ENCODE data around the gene ELP5. TPM values are rescaled to one million over a fixed set of nuclear protein-coding genes. Genes with fewer than 3 reads are reported as not detected.

Gene ELP5
- total and polyA plus RNA-seq, 2 donors: 17.7 to 39.2 TPM

DNA sequence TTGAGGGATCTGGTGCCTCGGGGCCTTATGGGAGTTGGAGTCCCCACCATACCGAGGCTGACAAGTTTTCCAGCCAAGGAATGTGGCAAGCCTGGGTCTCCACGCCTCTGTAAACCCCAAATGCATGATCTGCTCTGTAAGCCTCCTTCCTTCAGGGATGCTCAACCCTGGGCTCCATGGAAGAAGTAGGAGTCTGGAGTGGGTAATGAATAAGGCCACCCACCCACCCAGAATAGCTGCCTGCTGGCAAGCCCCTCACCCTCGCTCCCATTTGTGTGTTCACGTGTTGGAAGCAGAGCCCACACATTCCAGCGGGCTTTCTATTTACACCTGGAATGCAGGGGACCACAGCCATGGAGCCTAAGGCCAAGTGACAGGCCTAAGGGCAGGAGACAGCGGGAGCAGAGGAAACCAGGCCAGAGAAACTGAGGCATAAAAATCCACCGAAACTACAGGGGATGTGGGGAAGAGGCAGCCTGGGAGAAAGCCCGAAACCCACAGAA lies 36.8 kb upstream of the ELP5 start:
- WGBS: 14% methylated on average over 9 of the region's 9 CpGs
- no peaks in the 10 kb centered on the region for H3K36me3 ChIP-seq (ENCODE audit: insufficient read depth)
- peak overlapping the region; percentile 53 for H3K27ac ChIP-seq (ENCODE audit: low read depth)
- DNase-seq (ENCODE audit: extremely low spot score): no peak
- H3K4me1 ChIP-seq (ENCODE audit: insufficient read depth): peaks cover 2% of the 10 kb centered on the region
- H3K4me3 ChIP-seq (ENCODE audit: low read depth, low read length): no peak overlapping the region

DNA sequence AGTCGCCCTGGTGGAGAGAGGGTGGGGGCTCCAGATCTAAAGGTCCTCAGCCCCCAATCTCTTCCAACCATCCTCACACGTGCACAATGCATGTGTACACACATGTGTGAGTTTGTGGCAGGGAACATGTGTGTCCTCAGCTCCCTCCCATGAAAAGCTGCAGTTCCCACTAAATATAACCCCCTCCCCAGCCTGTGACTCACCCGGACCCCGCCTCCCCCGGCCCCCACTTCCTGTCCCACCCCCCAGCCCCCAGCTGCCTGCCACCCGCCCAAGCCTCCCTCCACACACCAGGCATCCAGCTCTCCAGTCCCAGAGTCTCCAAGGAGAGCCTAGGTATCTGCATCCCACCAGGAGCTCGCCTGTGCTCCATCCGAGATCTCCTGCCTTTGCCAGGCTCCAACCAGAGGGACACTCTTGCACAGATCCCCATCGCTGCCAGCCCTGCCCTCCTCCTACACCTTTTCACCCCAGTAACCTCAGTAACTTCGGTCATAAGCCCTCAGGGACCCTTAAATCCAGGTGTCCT lies 36.3 kb upstream of the ELP5 start:
- no peak for DNase-seq (ENCODE audit: extremely low spot score)
- H3K4me1 ChIP-seq (ENCODE audit: insufficient read depth): peaks cover 3% of the 10 kb centered on the region
- H3K36me3 ChIP-seq (ENCODE audit: insufficient read depth): no peaks in the 10 kb centered on the region
- H3K4me3 ChIP-seq (ENCODE audit: low read depth, low read length): no peak overlapping the region
- H3K27ac ChIP-seq (ENCODE audit: low read depth): peak overlapping the region; percentile 53
- WGBS: 13% methylated on average over 10 of the region's 10 CpGs

DNA sequence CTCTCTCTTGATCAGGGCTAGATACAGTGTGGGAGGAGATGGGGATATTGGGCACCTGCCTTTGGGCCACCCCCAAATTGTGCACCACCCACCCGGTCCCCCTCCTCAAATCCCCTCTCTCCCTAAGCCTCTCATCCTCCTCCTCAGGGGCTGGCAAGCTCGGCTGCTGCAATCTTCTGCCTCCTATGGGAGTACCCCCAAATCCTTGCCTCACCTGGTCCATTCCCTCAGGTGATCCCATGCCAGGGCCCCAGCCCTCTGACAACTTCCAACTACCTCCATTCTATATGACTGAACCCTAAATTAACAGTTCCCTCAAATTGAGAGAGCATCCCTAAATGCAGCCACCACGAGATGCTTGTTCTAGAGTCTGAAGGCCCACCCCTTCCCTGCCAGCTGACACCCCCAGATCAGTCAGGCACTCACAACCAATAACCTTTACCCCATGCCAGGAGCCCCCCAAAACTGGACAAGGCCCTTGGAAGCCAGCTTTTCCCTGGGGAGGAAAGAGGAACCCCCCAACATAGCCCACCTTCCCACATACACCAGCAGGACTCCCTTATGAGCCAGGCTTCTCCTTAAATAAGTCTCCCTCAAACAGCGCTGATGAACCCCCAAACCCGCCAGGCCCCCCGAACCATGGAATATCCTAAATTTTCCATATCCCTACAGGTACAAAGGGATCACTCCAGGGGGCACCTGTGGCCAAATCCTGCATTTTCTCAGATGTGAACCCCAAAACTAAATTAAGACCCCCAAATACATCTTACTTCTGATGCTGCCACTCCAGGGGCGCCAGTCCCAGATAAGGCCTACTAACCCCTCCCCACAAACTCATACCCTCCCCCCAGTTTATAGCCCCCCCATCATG lies 35.5 kb upstream of the ELP5 start:
- H3K4me1 ChIP-seq (ENCODE audit: insufficient read depth): peaks cover 5% of the 10 kb centered on the region
- H3K4me3 ChIP-seq (ENCODE audit: low read depth, low read length): peak overlapping the region; percentile 52
- H3K36me3 ChIP-seq (ENCODE audit: insufficient read depth): no peaks in the 10 kb centered on the region
- WGBS: 16% methylated on average over 7 of the region's 7 CpGs
- no peak for DNase-seq (ENCODE audit: extremely low spot score)
- H3K27ac ChIP-seq (ENCODE audit: low read depth): no peak overlapping the region

DNA sequence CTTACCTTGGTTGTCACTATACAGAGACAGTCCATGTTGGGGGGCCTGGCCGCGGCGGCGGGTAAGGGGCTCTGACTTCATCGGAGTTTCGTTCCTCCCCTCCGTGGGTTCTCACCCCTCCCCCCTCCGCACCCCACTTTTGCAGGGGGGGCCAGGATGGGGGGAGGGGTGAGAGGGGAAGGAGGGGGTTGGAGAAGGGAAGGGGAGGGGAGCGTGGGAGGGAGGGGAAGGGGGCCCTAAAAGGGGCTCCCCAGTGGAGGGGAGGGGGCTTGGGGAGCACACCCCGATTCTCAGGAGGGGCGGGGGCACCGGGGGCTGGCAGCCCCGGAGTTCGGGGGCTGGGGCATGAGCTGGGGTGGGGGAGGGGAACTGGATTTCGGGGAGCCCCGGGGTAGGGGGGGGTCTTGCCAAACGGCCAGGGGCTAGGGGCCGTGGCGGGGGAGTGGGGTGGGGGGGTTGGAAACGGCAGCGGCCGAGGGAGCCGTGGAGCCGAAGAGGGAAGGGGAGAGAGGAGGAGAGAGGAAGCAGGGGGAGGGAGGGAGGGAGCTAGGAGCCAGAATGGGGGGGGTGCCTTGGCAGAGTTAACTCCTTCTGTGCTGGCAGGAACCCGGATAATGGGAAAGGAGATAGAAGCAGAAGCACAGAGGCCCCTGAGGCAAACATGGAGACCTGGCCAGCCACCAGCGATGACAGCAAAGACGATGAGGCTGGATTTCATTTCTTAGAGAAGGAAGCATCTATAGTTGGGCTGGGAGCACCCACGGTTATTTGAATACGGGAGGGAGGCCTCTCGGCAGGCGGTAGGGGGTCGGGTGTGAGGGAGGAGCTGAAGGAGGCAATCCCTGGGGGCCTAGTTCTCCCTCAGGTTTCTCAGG lies 34.7 kb upstream of the ELP5 start:
- DNase-seq (ENCODE audit: extremely low spot score): no peak
- under 1% methylated on average over 32 of the region's 32 CpGs for WGBS

DNA sequence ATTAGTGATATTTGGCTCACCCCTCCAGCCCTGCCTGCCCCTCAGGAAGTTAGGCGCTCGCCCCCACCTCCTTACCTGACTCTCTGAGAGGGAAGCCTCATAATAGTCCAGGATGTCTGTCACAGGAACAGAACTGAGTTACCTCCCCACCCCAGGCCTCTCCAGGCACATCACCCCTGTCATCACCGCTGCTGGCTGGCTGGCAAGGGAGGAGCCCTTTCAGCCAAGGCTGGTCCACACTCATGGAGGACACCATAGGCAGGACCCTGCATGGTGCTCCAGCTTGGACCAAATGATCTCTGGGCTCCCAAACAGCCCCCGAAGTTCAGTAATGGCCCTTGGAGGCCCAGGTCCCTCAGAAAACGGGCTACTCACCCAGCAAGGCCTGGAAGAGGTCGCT lies 33.8 kb upstream of the ELP5 start:
- Histone ChIP-seq H3K4me3 (ENCODE audit: low read depth, low read length) (peak overlapping the region; percentile 52), H3K4me1 (ENCODE audit: insufficient read depth) (peaks cover 5% of the 10 kb centered on the region), H3K36me3 (ENCODE audit: insufficient read depth) (no peaks in the 10 kb centered on the region), H3K27ac (ENCODE audit: low read depth) (no peak overlapping the region)
- 50% methylated on average over 6 of the region's 6 CpGs for WGBS
- no peak for DNase-seq (ENCODE audit: extremely low spot score)

More for the DNA sequence above, 34.7 kb upstream of the ELP5 start:
- peaks cover 5% of the 10 kb centered on the region for H3K4me1 ChIP-seq (ENCODE audit: insufficient read depth)
- H3K36me3 ChIP-seq (ENCODE audit: insufficient read depth): no peaks in the 10 kb centered on the region
- H3K27ac ChIP-seq (ENCODE audit: low read depth): peak overlapping the region; percentile 67
- peak overlapping the region; percentile 52 for H3K4me3 ChIP-seq (ENCODE audit: low read depth, low read length)

DNA sequence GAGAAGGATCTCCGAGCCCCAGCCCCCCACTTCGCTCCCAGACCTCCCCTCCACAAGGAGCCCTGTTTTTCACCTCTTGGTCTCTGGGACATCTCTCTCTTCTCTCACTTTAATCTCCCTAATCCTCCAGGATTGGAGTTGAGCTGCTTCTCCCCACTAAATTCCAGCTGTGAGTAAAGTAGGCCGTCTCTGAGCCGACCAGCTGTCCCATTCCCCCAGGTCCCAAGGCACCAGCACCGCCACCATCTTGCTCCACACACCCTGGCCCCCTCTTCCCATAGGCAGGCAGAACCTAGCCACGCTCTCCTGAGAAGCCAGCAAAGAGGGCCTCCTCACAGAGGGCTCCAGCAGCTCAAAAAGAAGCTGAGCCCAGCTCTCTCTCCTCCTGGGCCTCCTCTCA lies 33.3 kb upstream of the ELP5 start:
- H3K4me3 ChIP-seq (ENCODE audit: low read depth, low read length): no peak overlapping the region
- H3K27ac ChIP-seq (ENCODE audit: low read depth): no peak overlapping the region
- no peaks in the 10 kb centered on the region for H3K36me3 ChIP-seq (ENCODE audit: insufficient read depth)
- 47% methylated on average over 6 of the region's 6 CpGs for WGBS
- H3K4me1 ChIP-seq (ENCODE audit: insufficient read depth): peaks cover 5% of the 10 kb centered on the region
- no peak for DNase-seq (ENCODE audit: extremely low spot score)

DNA sequence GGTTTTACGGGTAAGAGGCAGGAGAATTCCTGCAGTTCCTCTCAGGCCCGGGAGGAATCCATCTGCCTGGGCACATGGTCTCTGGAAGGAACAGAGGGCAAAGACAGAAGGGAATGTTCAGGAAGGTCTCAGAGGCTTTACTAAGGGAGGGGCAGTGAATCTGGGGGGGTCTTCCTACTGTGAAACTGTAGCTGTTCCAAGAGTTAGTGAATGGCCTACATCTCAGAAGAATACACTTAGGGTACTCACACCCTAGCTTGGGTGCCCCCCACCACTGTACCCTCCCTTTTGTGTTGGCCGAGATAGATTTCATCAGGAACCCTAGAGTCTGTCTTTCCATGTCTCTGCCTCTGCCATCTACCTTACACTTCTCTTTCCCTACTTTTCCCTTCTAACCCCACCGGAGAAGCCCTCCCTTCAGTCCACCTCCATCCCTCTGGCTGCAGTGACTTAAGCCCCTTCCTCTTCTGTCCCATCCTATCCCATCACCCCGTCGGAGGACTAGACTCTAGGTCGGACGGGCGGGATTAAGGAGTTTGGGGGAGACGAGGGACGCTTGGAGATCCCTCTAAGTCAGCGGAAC lies 32.7 kb upstream of the ELP5 start:
- peak overlapping the region; percentile 81 for H3K4me3 ChIP-seq (ENCODE audit: low read depth, low read length)
- 17% methylated on average over 12 of the region's 12 CpGs for WGBS
- H3K27ac ChIP-seq (ENCODE audit: low read depth): peak overlapping the region; percentile 57
- H3K36me3 ChIP-seq (ENCODE audit: insufficient read depth): no peaks in the 10 kb centered on the region
- peaks cover 4% of the 10 kb centered on the region for H3K4me1 ChIP-seq (ENCODE audit: insufficient read depth)
- DNase-seq (ENCODE audit: extremely low spot score): no peak

DNA sequence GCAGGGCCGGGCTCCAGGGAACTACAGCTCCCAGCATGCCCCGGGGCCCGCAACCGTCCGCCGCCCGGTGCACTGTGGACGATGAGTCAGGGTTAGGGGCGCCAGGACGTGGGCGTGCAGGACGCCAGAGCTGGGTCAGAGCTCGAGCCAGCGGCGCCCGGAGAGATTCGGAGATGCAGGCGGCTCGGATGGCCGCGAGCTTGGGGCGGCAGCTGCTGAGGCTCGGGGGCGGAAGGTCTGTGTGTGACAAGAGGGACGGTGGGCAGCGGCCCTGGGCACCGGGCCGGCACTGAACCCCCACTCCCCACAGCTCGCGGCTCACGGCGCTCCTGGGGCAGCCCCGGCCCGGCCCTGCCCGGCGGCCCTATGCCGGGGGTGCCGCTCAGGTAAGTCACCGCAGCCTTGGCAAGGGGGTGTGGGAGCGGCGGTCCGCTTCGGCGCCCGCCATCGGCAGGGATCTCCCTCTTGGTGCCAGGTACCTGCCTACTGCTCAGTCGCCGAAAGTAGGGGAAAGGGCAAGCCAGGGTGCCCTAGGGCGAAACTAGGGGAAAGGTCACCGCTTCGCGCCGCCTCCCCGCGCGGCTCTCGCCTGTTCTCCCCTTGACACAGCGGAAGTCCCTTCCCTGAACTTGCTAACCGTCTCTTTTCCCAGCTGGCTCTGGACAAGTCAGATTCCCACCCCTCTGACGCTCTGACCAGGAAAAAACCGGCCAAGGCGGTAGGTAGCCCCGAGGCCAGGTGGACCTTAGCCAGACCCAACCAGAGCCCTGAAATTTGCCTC lies 32.0 kb upstream of the ELP5 start, which contains the start of the genes ACADVL and DLG4:
Gene ACADVL (plus strand): TSS at position 127 of the 781 bp plus-strand sequence. CDS start 47 bp downstream, at position 174.
Gene DLG4 (minus strand): TSS at position 25 of the 781 bp plus-strand sequence.
- DNase-seq (ENCODE audit: extremely low spot score): no peak
- H3K27ac ChIP-seq (ENCODE audit: low read depth): peak within 1 kb of the TSS; percentile 97
- under 1% methylated on average over 63 of the region's 63 CpGs for WGBS
- no peaks in the 10 kb centered on the region for H3K36me3 ChIP-seq (ENCODE audit: insufficient read depth)
- H3K4me3 ChIP-seq (ENCODE audit: low read depth, low read length): peak within 1 kb of the TSS; percentile 81
- H3K4me1 ChIP-seq (ENCODE audit: insufficient read depth): peaks cover 4% of the 10 kb centered on the region

DNA sequence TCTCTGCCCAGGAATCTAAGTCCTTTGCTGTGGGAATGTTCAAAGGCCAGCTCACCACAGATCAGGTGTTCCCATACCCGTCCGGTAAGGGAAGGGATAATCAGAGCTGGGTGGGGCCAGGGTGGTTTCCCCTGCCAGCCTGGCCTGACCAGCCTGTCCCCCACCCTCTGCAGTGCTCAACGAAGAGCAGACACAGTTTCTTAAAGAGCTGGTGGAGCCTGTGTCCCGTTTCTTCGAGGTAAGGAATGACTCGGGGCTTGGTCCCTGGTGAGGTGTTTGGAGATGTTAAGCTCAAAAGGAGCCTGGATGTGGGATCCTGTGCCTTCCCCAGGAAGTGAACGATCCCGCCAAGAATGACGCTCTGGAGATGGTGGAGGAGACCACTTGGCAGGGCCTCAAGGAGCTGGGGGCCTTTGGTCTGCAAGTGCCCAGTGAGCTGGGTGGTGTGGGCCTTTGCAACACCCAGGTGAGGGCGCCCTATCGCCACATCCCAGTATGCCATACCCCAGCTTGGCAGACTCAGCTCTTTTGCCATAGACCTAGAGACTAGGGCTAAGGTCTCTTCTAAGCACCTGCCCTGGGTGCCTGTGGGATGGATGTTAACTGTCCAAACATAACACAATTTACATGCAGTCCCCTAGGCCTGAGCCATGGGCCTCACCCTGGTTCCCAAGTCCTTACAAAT lies 31.3 kb upstream of the ELP5 start:
- H3K4me1 ChIP-seq (ENCODE audit: insufficient read depth): peaks cover 4% of the 10 kb centered on the region

DNA sequence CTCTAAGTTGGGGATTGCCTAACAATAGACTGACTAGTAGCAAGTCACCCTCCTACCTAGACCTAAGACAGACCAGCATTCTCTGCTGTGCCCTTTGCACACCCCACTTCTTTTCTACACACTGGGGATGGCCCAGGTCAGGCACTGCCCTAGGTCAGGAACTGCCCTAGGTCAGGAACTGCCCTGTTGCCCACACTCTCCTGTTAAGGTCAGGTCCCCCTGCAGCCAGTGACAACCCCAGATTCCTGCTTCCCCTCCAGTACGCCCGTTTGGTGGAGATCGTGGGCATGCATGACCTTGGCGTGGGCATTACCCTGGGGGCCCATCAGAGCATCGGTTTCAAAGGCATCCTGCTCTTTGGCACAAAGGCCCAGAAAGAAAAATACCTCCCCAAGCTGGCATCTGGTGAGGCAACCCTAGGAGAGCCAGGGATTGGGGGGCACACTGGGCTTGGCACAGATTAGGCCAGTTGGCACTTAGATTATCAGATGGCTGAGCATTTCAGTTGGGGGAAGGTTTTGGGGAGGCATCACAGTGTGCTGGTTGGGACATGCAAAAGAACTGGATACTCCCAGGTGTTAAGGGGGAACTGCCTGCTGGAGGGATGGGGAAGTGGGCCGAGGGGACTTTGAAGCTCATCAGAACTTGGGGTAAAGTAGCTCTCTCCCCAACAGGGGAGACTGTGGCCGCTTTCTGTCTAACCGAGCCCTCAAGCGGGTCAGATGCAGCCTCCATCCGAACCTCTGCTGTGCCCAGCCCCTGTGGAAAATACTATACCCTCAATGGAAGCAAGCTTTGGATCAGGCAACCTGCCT lies 30.5 kb upstream of the ELP5 start:
- no peak overlapping the region for H3K4me3 ChIP-seq (ENCODE audit: low read depth, low read length)
- no peak for DNase-seq (ENCODE audit: extremely low spot score)
- WGBS: 76% methylated on average over 10 of the region's 10 CpGs
- peaks cover 4% of the 10 kb centered on the region for H3K4me1 ChIP-seq (ENCODE audit: insufficient read depth)
- no peak overlapping the region for H3K27ac ChIP-seq (ENCODE audit: low read depth)
- H3K36me3 ChIP-seq (ENCODE audit: insufficient read depth): no peaks in the 10 kb centered on the region

More for the DNA sequence above, 31.3 kb upstream of the ELP5 start:
- WGBS: 27% methylated on average over 11 of the region's 11 CpGs
- Histone ChIP-seq H3K27ac (ENCODE audit: low read depth) (peak overlapping the region; percentile 97), H3K36me3 (ENCODE audit: insufficient read depth) (no peaks in the 10 kb centered on the region), H3K4me3 (ENCODE audit: low read depth, low read length) (peak overlapping the region; percentile 81)
- no peak for DNase-seq (ENCODE audit: extremely low spot score)

DNA sequence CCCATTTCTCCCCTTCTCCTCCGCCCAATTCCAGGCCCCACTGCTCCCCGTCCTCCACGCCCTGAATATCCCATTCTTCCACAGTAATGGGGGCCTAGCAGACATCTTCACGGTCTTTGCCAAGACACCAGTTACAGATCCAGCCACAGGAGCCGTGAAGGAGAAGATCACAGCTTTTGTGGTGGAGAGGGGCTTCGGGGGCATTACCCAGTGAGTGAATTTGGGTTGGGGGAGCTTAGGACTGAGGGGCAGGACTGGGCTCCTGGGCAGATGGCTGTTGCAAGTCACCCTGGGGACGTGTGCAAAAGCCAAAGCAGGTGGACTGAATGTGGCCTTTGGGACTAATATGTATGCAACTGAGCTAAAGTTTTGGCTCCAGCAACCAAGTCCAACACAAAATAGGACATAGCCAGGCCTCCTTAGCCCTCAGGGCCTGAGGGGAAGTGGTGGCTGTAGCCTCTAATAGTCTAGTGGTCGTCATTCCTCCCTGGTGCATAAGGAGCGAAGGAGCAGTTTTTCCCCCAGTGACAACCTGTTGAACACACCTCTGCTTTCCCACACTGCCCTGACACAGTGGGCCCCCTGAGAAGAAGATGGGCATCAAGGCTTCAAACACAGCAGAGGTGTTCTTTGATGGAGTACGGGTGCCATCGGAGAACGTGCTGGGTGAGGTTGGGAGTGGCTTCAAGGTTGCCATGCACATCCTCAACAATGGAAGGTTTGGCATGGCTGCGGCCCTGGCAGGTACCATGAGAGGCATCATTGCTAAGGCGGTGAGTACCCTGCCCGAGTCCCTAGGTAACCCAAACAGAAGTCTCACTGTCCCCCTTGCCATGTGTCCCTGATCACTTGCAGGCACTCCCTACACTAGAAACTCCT lies 29.7 kb upstream of the ELP5 start:
- WGBS: 79% methylated on average over 15 of the region's 15 CpGs
- Histone ChIP-seq H3K36me3 (ENCODE audit: insufficient read depth) (no peaks in the 10 kb centered on the region), H3K4me3 (ENCODE audit: low read depth, low read length) (no peak overlapping the region), H3K27ac (ENCODE audit: low read depth) (no peak overlapping the region), H3K4me1 (ENCODE audit: insufficient read depth) (peaks cover 4% of the 10 kb centered on the region)
- DNase-seq (ENCODE audit: extremely low spot score): no peak

Measured in urinary bladder (tissue), 4 donors.